ENCODE results near the gene NOX5. TPM values are rescaled to one million over a fixed set of nuclear protein-coding genes. Genes with fewer than 3 reads are reported as not detected.

The NOX5 gene
- total and polyA plus RNA-seq, 10 donors: 0.36 to 29.2 (median 13.5) TPM

DNA sequence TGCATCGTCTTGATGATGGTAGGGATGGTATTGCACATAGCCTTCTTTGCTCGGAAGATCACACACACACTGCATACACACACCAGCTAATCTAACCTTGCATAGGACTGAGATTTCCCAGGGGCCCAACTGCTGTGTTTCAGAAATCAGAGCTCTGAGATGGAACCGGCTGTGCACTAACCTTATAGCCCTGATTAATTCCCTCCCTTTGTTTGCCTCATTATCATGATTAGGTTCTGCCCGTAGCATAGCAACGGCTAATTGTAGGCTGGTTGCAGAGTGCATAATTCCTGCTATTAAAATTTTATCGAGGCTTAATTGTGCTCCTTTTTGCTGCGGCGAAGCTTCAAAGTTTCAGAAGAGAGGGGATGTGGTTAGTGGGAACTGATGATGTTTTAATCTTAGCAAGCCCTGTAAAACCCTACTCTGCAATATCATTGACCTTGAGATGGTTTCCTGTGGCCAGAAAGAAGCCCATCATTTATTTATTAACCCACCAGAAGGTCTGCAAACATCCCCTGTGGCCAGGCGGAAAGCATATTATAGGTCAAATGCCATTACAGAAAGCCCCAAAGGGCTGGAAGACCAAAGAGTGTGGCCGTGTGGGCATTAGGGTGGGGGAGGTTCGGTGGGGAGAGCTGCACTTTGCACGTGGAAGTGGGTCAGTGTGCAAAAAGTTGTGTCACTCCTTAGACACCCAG lies 89.7 kb downstream of the NOX5 start:
- H3K4me1 ChIP-seq: peaks cover 0 to 13% (median 0%) of the 10 kb centered on the region in 6 donors
- no peaks in the 10 kb centered on the region for H3K9me3 ChIP-seq
- intact Hi-C loops (cut with DNase I; ENCODE audit: low total_unique reads): no loop called here
- TF ChIP-seq POLR2A (IDR thresholded peaks at IDR 0.05) (no peak), POLR2AphosphoS5 (IDR thresholded peaks at IDR 0.05) (no peak)
- TF ChIP-seq, protein P1, sequence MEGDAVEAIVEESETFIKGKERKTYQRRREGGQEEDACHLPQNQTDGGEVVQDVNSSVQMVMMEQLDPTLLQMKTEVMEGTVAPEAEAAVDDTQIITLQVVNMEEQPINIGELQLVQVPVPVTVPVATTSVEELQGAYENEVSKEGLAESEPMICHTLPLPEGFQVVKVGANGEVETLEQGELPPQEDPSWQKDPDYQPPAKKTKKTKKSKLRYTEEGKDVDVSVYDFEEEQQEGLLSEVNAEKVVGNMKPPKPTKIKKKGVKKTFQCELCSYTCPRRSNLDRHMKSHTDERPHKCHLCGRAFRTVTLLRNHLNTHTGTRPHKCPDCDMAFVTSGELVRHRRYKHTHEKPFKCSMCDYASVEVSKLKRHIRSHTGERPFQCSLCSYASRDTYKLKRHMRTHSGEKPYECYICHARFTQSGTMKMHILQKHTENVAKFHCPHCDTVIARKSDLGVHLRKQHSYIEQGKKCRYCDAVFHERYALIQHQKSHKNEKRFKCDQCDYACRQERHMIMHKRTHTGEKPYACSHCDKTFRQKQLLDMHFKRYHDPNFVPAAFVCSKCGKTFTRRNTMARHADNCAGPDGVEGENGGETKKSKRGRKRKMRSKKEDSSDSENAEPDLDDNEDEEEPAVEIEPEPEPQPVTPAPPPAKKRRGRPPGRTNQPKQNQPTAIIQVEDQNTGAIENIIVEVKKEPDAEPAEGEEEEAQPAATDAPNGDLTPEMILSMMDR (IDR thresholded peaks at IDR 0.05 in 8 of 11, conservative IDR thresholded peaks at IDR 0.05 in 3 of 11): no peak
- H3K27me3 ChIP-seq (replicated peaks in 1 of 7): no peaks in the 10 kb centered on the region
- H3K36me3 ChIP-seq: no peaks in the 10 kb centered on the region
- no peak overlapping the region for H3K27ac ChIP-seq
- DNase-seq: no peak
- WGBS, 5 donors: 61 to 77% (median 73%) methylated on average over 12 of the region's 12 CpGs
- no peak overlapping the region for H3K4me3 ChIP-seq

DNA sequence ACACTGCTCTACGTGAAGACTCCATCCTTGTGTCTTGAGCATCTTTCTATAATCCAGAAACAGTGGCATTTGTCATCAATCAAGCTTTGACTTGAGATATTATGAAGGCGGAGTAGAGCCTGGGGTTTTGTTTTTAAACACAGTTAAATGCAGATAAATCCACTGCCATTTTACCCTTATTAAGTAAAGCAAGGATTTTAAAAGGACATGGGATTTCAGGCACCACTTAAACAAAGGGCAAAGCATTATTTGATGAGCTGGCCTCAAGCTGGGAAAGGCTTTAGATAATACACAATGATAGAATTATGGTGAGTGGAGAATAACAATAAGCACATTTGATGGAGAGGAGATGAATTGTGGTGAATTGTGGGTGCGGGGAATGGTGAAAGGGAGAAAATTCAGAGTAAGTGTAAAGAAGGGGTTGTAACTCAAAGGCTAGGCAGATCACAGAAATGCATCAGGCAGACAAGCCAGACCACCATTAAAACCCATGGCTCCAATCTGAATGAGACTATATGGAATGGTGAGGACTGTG lies 91.0 kb downstream of the NOX5 start:
- no peaks in the 10 kb centered on the region for H3K27me3 ChIP-seq (replicated peaks in 1 of 7)
- DNase-seq: no peak
- H3K4me3 ChIP-seq: no peak overlapping the region

DNA sequence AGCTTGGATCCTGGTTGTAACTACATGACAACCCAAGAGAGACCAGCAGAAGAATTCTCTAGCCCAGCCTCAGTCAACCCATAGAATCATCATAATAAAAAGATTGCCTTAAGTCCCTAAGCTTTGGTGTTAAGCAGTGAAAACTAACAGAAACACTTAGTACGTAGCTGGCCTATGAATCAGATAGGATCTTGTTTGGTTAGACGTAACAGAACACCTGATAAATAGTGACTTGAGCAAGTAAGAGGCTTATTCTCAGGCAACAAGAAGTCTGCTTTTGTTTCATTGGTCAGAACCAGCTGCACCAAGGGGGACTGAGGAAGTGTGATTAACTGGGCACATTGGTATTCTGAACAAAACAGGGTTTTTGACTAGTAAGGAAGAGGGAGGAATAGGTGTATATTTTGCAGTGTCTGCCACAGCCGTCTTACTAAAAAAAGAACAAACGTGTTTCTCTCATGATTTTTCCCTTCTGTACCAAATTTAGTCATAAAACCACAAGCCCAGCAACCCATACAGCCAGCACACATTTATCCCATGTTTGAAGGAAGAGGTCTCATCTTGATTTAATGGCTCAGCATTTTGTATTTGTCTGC lies 92.6 kb downstream of the NOX5 start:
- H3K27me3 ChIP-seq (replicated peaks in 1 of 7): no peaks in the 10 kb centered on the region
- WGBS, 5 donors: 39 to 54% (median 49%) methylated on average over 4 of the region's 4 CpGs
- no peak for TF ChIP-seq POLR2AphosphoS5 (IDR thresholded peaks at IDR 0.05)
- TF ChIP-seq POLR2A (IDR thresholded peaks at IDR 0.05): no peak
- TF ChIP-seq, protein P1 (IDR thresholded peaks at IDR 0.05 in 8 of 11, conservative IDR thresholded peaks at IDR 0.05 in 3 of 11): no peak

More for the DNA sequence above, 91.0 kb downstream of the NOX5 start:
- peaks cover 0 to 13% (median 0%) of the 10 kb centered on the region in 6 donors for H3K4me1 ChIP-seq
- TF ChIP-seq POLR2A (IDR thresholded peaks at IDR 0.05): no peak
- no peak for TF ChIP-seq POLR2AphosphoS5 (IDR thresholded peaks at IDR 0.05)
- TF ChIP-seq, protein P1 (IDR thresholded peaks at IDR 0.05 in 8 of 11, conservative IDR thresholded peaks at IDR 0.05 in 3 of 11): no peak
- intact Hi-C loops (cut with DNase I; ENCODE audit: low total_unique reads): no loop called here
- H3K9me3 ChIP-seq: no peaks in the 10 kb centered on the region
- H3K36me3 ChIP-seq: no peaks in the 10 kb centered on the region
- H3K27ac ChIP-seq: no peak overlapping the region
- 87 to 97% (median 95%) methylated on average over 3 of the region's 3 CpGs for WGBS, 5 donors

More for the DNA sequence above, 92.6 kb downstream of the NOX5 start:
- Histone ChIP-seq H3K9me3 (no peaks in the 10 kb centered on the region), H3K27ac (no peak overlapping the region), H3K4me3 (no peak overlapping the region), H3K4me1 (peaks cover 0 to 13% (median 0%) of the 10 kb centered on the region in 6 donors), H3K36me3 (no peaks in the 10 kb centered on the region)
- no peak for DNase-seq
- intact Hi-C loops (cut with DNase I; ENCODE audit: low total_unique reads): no loop called here

Other genes starting within 250 kb of the NOX5 start
- 100 to 1,000 TPM in 4 of 7 donors, 10 to 100 TPM in 3; 68.4 to 163 (median 129) TPM for gene ANP32A, start 193.8 kb upstream of the NOX5 start, total RNA-seq
- gene ANP32A, start 193.8 kb upstream of the NOX5 start, polyA plus RNA-seq: 100 to 1,000 TPM in 1 of 3 donors, 10 to 100 TPM in 2; 58.6 to 110 (median 91.1) TPM
- 1 to 10 TPM in 6 of 7 donors, under 1 TPM in 1; 0.43 to 5.9 (median 3.4) TPM for gene SPESP1, start 84.2 kb upstream of the NOX5 start, total RNA-seq
- gene SPESP1, start 84.2 kb upstream of the NOX5 start, polyA plus RNA-seq: 1 to 10 TPM in 2 of 3 donors, under 1 TPM in 1; 0.83 to 1.5 (median 1.5) TPM
- 10 to 100 TPM in 4 of 7 donors, 1 to 10 TPM in 3; 5.4 to 13.3 (median 11.1) TPM for gene GLCE, start 145.9 kb downstream of the NOX5 start, total RNA-seq
- 1 to 10 TPM; 2.8 to 4.5 (median 3.9) TPM for gene GLCE, start 145.9 kb downstream of the NOX5 start, polyA plus RNA-seq